BLaER1 treated with 17β-estradiol and CSF1 and Interleukin-3, amounts not matched to agents 10 nM and 100 nM (cell line): ENCODE measurements around the gene CIPC.

Experiments
- H3K27ac ChIP-seq, 11 experiments: shearing (Covaris generic); formaldehyde crosslinking; 2 replicates each; pipeline ENCODE4 v1.8.1; 2022
- H3K27me3 ChIP-seq, 11 experiments: shearing (Covaris generic); formaldehyde crosslinking; 2 replicates each; pipeline ENCODE4 v1.8.1; 2022
- H3K36me3 ChIP-seq, 11 experiments: shearing (Covaris generic); formaldehyde crosslinking; 2 replicates each; pipeline ENCODE4 v1.8.1; 2022
- H3K4me1 ChIP-seq, 10 experiments: shearing (Covaris generic); formaldehyde crosslinking; 2 replicates each; pipeline ENCODE4 v1.8.1; 2022
- H3K4me2 ChIP-seq, 11 experiments: shearing (Covaris generic); formaldehyde crosslinking; 2 replicates each; pipeline ENCODE4 v1.8.1; 2022
- H3K4me3 ChIP-seq, 10 experiments: shearing (Covaris generic); formaldehyde crosslinking; 2 replicates each; pipeline ENCODE4 v1.8.1; 2022
- H3K9ac ChIP-seq, 11 experiments: shearing (Covaris generic); formaldehyde crosslinking; 2 replicates each; pipeline ENCODE4 v1.8.1; 2022
- H3K9me3 ChIP-seq, 11 experiments: shearing (Covaris generic); formaldehyde crosslinking; replicated peaks in 1 of 11; 2 replicates each; pipeline ENCODE4 v1.8.1; 2022
- H4K20me1 ChIP-seq, 11 experiments: shearing (Covaris generic); formaldehyde crosslinking; 2 replicates each; pipeline ENCODE4 v1.8.1; 2022
- Cebpa-rat ChIP-seq, 11 experiments: shearing (Covaris generic); IDR thresholded peaks; 2 replicates each; pipeline ENCODE4 v1.8.1; 2022

Gene CIPC

DNA sequence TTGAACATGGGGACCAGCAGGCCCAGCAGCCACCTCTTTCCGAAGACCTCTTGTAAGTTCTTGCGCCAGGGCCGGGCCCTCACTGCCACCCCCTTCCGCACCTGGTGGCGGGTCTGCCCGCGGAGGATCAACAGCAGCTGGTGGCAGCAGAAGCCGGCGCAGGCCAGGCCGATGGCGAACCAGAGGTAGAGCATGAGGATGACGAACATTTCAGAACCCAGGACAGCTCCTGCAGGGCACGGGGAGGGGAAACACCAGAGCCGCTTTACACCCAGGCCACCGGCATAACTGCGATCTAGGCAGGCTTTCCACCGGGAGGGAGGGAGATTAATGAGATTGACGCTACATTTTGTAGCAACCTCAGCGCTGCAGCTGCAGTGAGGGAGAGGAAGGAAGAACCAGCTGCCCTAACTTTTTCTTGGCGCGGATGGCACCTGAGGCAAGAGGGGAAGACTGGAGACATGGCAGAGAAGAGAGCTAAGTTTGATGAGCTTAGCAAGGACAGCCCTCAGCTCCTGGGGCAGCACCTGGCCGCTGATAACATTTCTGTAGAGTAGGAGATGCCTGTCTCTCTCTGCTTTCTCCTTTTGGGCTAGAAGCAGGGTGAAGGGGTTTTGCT, 35.8 kb downstream of the CIPC start:
- Histone ChIP-seq H3K36me3 (no peaks in the 10 kb centered on the region), H3K4me2 (peak overlapping the region in 4 of 11 experiments; percentile 14 to 38 (median 16); a peak in 4 of 22 replicates), H3K9ac (no peak overlapping the region), H3K4me3 (no peak overlapping the region), H4K20me1 (peaks cover 0 to 54% (median 12%) of the 10 kb centered on the region in 11 experiments; a peak in 13 of 22 replicates), H3K9me3 (no peaks in the 10 kb centered on the region), H3K27me3 (peaks cover 52 to 98% (median 78%) of the 10 kb centered on the region in 11 experiments), H3K4me1 (peaks cover 0 to 6% (median 0%) of the 10 kb centered on the region in 10 experiments; a peak in 3 of 20 replicates), H3K27ac (no peak overlapping the region)
- no peak for TF ChIP-seq Cebpa-rat (IDR thresholded peaks at IDR 0.05)

DNA sequence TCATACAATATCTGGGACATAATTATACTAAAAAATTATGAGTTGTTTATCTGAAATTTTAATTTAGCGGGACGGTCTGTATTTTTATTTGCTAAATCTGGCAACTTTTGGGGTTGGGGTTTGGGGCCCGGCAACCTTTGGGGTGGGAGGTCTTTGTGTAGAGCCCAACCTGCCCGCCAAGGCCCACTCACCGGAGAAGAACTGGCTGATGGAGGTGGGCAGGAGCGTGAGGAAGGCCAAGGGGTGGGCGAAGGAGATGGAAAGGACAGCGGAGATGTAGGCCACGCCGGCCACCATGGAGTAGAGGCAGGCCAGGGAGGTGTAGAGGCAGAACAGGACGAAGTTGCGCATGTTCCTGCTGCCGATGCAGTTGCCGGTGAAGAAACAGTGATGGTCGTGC, 41.0 kb downstream of the CIPC start:
- no peak for TF ChIP-seq Cebpa-rat (IDR thresholded peaks at IDR 0.05)

DNA sequence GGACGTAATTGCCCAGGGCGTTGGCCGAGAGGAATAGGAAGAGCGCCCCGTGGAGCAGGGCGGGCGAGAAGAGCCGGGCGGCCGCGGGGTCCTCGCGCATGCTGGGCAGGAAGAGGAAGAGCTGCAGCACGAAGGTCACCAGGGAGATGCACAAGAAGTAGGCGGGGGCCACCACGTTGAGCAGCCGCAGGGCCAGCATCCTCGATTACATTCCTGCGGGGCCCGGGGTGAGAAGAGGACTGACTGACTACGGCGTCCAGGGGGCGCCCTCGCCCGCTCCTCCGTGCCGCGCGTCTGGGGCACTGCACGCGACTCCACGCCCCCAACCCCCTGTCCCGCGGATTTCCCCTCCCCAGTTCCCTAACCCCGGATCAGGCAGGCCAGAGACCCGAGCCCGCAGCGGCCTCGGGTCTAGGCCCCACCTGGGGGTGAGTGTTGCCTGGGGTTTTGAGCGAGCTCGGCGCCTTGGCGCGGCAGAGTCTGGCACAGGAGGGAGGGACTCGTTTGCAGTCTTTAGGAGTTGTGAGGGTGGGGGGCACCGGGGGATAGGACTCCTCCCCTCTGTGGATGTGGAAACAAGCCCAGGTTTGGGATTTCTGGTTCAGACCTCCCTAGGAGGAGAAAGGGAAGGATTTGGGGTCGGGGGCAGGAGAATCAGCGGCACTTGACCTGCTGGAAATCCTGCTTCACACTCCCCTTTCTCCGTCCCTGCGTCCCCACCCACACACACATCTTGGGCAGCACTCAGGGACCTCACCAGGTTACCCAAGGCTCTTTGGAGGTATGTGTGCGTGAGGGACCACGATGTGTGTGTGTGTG, 41.7 kb downstream of the CIPC start:
- Histone ChIP-seq H3K4me1 (peaks cover 17 to 27% (median 25%) of the 10 kb centered on the region in 10 experiments), H3K4me3 (peak overlapping the region in 5 of 10 experiments; percentile 5 to 36 (median 11); a peak in 5 of 20 replicates), H3K4me2 (peak overlapping the region; percentile 42 to 74 (median 67)), H3K36me3 (no peaks in the 10 kb centered on the region), H3K9me3 (no peaks in the 10 kb centered on the region), H3K27me3 (peaks cover 74 to 98% (median 85%) of the 10 kb centered on the region in 11 experiments), H3K9ac (no peak overlapping the region), H3K27ac (no peak overlapping the region), H4K20me1 (peaks cover 0 to 43% (median 27%) of the 10 kb centered on the region in 11 experiments; a peak in 16 of 22 replicates)
- TF ChIP-seq Cebpa-rat (IDR thresholded peaks at IDR 0.05) = no peak

More for the DNA sequence above, 41.0 kb downstream of the CIPC start:
- H3K27ac ChIP-seq = no peak overlapping the region
- H3K4me3 ChIP-seq = 0 out of 20 replicates have a peak overlapping the region, but pooled peaks of 4 of the 10 experiments have one; percentile 5 to 34 (median 10)
- H4K20me1 ChIP-seq = peaks cover 0 to 47% (median 27%) of the 10 kb centered on the region in 11 experiments; a peak in 16 of 22 replicates
- H3K9me3 ChIP-seq = no peaks in the 10 kb centered on the region
- H3K9ac ChIP-seq = no peak overlapping the region
- H3K4me1 ChIP-seq = peaks cover 17 to 29% (median 25%) of the 10 kb centered on the region in 10 experiments
- peak overlapping the region in 10 of 11 experiments; percentile 55 to 74 (median 68); a peak in 21 of 22 replicates for H3K4me2 ChIP-seq
- H3K27me3 ChIP-seq = peaks cover 74 to 98% (median 85%) of the 10 kb centered on the region in 11 experiments
- no peaks in the 10 kb centered on the region for H3K36me3 ChIP-seq

DNA sequence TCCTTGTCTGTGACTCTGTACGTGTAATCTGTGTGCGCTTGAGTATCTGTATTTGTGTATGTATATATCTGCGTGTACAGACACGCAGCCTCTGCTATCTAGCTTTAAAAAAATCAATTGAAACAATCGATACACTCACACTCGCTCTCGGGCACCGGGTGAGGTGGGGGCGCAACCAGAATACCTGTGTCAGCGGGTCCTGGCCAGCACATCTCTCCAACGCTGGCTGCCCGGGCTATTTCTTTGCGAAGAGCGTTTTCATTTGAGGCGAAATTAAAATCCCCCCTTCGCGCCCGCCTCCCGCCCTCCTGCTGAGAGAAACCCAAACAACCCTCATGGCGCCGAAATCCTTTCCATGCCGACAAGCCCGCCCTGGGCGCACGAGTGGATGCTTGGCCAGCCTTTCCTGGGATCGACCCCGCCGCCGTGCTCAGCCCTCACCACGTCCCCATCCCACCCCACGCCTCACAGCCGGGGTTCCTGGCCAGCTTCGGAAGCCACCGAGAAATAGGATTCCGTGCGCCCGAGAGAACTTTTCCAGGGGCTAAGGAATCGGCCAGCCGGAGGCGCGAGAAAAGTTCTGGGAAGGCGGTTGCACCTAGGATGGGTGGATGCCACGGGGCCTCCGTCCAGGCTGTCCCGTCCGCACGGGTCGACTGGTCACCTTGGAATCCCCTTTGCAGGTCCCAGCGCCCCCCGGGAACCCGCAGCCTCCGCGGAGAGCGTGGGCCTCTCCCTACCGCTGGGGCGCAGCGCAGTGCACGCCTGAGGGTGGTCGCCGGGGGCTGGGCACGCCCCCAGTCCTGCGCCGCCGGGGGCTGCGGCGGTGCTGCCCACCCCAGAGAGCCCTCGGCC, 42.5 kb downstream of the CIPC start:
- Histone ChIP-seq H3K27ac (no peak overlapping the region), H3K36me3 (no peaks in the 10 kb centered on the region), H3K4me1 (peaks cover 17 to 27% (median 25%) of the 10 kb centered on the region in 10 experiments), H4K20me1 (peaks cover 0 to 43% (median 27%) of the 10 kb centered on the region in 11 experiments; a peak in 16 of 22 replicates), H3K4me2 (peak overlapping the region; percentile 89 to 99 (median 98)), H3K9ac (peak overlapping the region in 6 of 11 experiments; percentile 37 to 72 (median 48); a peak in 4 of 22 replicates), H3K9me3 (no peaks in the 10 kb centered on the region), H3K4me3 (peak overlapping the region; percentile 54 to 70 (median 64)), H3K27me3 (peaks cover 80 to 98% (median 86%) of the 10 kb centered on the region in 11 experiments)
- no peak for TF ChIP-seq Cebpa-rat (IDR thresholded peaks at IDR 0.05)

DNA sequence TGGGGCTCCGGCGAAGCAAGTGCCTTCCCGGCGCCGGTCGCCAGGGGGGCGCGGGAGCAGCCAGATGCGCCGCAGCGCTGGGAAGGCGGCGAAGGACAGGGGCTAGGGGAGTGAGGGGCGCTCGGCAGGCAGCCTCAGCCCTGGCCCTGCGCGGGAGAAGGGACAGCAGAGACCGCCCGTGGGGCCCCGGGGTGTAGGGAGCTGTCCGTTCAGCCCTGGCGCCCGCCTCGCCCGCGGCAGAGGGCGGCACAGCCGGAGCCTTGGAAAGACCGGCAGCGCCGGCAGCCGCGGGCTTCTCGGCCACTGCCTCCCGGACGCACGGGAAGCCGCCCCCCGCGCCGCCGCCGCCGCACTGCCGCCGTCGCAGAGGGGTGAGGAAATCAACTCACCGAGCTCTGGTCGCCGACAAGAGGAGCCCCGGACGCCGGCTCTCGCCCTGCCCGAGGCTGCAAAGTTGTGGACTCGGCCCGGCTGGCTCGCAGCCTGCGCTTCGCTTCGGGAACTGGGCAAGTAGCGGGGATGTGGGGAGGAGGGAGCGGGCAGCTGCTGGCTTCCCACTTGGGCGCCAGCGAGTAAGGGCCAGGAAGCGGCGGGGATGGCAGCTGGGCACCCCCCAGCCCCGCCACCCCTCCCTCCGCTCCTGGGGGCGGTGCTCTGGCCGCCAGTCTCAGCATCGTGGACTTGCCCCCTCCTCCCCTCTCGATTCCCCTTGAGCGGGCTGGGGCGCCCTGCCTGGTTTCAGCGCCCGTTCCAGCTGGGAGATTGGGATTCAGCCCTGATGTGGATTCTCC, 43.4 kb downstream of the CIPC start, which contains the start of gene ZDHHC22:
TSS of gene ZDHHC22 (minus strand) at position 578 of the 791 bp plus-strand sequence. CDS start 2,053 bp downstream, outside the sequence.
- H3K4me3 ChIP-seq = peak within 1 kb of the TSS; percentile 54 to 70 (median 64)
- peaks cover 17 to 27% (median 25%) of the 10 kb centered on the region in 10 experiments for H3K4me1 ChIP-seq
- peaks cover 0 to 43% (median 27%) of the 10 kb centered on the region in 11 experiments; a peak in 15 of 22 replicates for H4K20me1 ChIP-seq
- H3K36me3 ChIP-seq = no peaks in the 10 kb centered on the region
- H3K9ac ChIP-seq = peak within 1 kb of the TSS in 9 of 11 experiments; percentile 37 to 72 (median 52); a peak in 15 of 22 replicates
- peak within 1 kb of the TSS; percentile 89 to 99 (median 98) for H3K4me2 ChIP-seq
- H3K27me3 ChIP-seq = peaks cover 88 to 98% (median 94%) of the 10 kb centered on the region in 11 experiments
- TF ChIP-seq Cebpa-rat (IDR thresholded peaks at IDR 0.05) = no peak
- no peaks in the 10 kb centered on the region for H3K9me3 ChIP-seq
- no peak within 1 kb of the TSS for H3K27ac ChIP-seq

DNA sequence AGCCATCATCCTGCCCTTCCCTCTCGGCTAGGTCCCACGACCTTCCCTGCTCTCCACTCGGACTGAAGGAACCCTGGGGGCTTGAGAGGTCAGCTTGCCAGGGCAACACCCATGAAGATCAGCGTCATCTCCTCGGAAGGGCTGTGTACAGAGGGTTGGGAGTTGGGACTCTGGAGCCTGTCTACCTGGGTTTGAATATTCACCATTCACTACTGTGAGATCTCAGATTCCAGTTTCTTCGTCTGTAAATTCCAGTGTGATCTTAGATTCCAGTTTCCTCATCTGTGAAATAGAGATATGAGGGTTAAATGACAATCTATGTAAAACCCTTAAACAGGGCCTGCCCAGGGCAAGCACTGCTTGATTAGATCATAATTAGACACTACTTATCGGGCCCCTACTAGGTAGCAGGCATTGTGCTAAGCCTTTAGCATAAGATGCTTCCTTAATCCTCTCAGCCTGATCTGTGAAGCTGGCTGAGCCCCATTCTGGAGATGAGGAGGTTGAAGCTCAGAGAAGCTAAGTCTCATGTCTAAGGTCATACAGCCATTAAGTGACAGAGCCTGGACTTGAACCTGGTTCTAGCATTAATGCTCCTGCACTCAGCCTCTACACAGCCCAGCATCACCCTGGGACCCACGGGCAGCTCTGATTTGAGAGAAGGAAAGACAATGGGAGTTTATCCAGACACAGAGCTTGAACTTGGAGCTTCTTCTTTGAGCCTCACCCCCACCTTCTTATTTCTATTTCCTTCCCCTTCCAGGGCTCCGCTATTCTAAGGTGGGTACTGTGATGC, 44.1 kb downstream of the CIPC start:
- Histone ChIP-seq H3K27ac (no peak overlapping the region), H3K27me3 (peaks cover 94 to 98% (median 97%) of the 10 kb centered on the region in 11 experiments), H3K4me1 (peaks cover 17 to 27% (median 25%) of the 10 kb centered on the region in 10 experiments), H3K9me3 (no peaks in the 10 kb centered on the region), H3K9ac (peak overlapping the region in 2 of 11 experiments; percentile 44 to 72; a peak in 3 of 22 replicates), H3K4me3 (peak overlapping the region; percentile 54 to 70 (median 64)), H3K4me2 (peak overlapping the region; percentile 89 to 99 (median 98)), H4K20me1 (peaks cover 0 to 43% (median 27%) of the 10 kb centered on the region in 11 experiments; a peak in 15 of 22 replicates), H3K36me3 (no peaks in the 10 kb centered on the region)
- no peak for TF ChIP-seq Cebpa-rat (IDR thresholded peaks at IDR 0.05)

DNA sequence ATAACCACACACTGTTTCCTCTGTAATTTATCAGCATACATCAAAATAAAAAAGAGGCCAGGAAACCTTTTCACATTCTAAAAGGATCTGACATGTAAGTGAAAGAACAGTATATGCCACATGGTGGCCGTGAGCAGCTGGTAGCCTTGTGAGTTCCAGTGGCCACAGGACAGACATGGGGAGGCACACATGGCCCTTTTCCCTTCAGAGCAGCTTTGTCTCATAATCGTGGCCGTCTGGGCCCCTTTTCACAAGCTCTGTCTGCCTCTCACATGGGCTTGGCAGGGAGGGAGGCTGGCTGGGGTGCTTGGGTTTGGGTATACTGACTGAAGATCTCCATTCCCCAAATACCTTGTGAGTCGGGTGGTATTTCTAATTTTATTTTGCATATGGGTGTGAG, 45.0 kb downstream of the CIPC start:
- H3K4me1 ChIP-seq = peaks cover 17 to 27% (median 25%) of the 10 kb centered on the region in 10 experiments
- no peak overlapping the region for H3K4me2 ChIP-seq
- no peaks in the 10 kb centered on the region for H3K9me3 ChIP-seq
- H4K20me1 ChIP-seq = peaks cover 0 to 43% (median 27%) of the 10 kb centered on the region in 11 experiments; a peak in 15 of 22 replicates
- TF ChIP-seq Cebpa-rat (IDR thresholded peaks at IDR 0.05) = no peak
- no peaks in the 10 kb centered on the region for H3K36me3 ChIP-seq
- H3K9ac ChIP-seq = no peak overlapping the region
- no peak overlapping the region for H3K4me3 ChIP-seq
- no peak overlapping the region for H3K27ac ChIP-seq
- peaks cover 90 to 95% (median 94%) of the 10 kb centered on the region in 11 experiments for H3K27me3 ChIP-seq
